ENCODE measurements around the gene KRTAP1-4.
"Not testable (repeated sequence)": the region's sequence is repeated elsewhere in the genome, so short reads cannot be mapped to it uniquely, and the experiment has no call there.

Gene KRTAP1-4

DNA sequence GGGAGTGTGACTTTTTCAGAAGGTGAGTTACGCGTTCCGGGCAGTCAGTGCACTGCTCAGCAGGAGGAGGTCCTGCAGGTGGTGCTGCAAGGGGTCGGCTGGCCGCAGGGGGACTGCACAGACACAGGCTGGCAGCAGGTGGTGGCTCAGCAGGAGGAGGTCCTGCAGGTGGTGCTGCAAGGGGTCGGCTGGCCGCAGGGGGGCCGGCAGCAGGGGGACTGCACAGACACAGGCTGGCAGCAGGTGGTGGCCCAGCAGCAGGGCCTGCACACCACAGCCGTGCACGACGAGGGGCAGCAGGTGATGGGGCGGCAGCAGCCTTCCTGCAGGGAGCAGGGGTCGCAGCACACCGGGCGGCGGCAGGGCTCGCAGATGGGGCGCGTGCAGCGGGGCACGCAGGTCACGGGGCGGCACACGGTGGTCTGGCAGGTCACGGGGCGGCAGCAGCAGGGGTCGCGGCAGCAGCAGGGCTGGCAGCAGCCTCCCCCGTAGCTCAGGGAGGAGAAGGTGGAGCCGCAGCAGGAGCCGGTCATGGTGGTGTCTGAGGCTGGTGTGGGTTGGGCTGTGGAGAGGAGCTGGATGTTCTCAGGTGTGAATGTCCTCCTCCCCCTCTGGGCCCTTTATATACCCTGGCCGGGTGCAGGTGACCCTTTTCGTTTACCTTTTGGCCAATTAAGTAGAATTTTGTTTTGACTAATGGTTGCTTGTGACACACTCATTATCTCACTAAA lies 16.9 kb upstream of the KRTAP1-4 start, which contains the start of gene KRTAP2-1:
TSS of gene KRTAP2-1 (minus strand) at position 582 of the 731 bp plus-strand sequence. CDS start at position 533, 49 bp downstream.
- ATAC-seq, result not testable (repeated sequence)

GRCh38 chr17:41042953-41043352 lies 13.0 kb upstream of the KRTAP1-4 start:
- ATAC-seq, result no peak

GRCh38 chr17:41040783-41041571 lies 11.0 kb upstream of the KRTAP1-4 start, which contains the start of gene KRTAP1-1:
TSS of gene KRTAP1-1 (minus strand) at chr17:41041450. CDS start at chr17:41041397, 53 bp downstream.
- ATAC-seq, result not testable (repeated sequence)

DNA sequence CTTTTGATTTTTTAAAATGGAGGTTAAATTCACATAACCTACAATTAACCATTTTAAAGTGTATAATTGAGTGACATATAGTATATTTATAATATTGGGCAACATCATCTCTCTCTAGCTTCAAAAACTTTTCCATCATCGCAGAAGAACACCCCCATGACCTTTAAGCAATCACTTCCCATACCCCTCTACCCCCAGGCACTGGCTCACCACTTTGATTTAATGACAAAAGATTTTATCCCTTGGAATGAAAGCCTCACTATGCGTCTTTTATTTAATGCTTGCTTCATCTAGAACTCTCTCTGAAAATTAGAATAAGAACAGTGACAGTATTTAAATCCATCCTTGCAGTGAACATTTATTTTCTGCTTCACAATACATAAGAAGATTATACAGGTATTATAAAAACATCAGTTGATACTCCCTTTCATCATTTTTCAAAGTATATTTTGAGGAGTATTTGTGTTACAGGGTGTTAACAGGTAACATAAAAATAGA lies 7.9 kb upstream of the KRTAP1-4 start:
- no peak for ATAC-seq

- ATAC-seq, result not testable (repeated sequence)
Observed at GRCh38 chr17:41034346-41034935, 4.4 kb upstream of the KRTAP1-4 start, which contains the start of gene KRTAP1-3. TSS of gene KRTAP1-3 (minus strand) at chr17:41034874. CDS start at chr17:41034821, 53 bp downstream.

DNA sequence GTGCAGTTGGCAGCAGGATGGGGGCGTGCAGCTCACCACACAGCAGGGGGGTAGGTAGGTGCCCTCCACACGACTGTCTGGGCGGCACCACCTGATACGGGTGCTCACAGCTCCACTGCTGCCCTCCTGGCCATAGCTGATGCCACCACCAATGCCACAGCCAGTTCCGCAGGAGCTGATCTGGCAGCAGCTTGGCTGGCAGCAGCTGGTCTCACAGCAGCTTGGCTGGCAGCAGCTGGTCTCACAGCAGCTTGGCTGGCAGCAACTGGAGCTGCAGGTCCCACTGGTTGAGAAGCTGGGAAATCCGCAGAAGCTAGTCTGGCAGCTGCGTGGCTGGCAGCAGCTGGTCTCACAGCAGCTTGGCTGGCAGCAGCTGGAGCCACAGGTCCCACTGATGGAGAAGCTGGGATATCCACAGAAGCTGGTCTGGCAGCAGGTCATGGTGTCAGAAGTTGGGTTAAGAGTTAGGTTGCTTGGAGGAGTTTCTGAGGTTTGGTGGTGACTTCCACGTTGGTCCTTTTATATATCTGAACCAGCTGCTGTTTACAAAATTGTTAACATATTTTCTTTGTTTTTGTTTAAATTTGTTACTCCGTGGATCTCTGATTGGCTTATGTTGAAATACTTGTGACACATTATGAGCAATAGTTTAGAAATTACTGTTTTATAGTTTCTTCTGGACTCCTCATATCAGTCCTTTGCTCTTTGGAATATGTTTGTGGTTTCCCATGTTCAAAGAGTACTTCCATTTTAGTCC lies 3.1 kb downstream of the KRTAP1-4 start, which contains the start of gene KRTAP1-5:
TSS of gene KRTAP1-5 (minus strand) at position 494 of the 757 bp plus-strand sequence. CDS start at position 441, 53 bp downstream.
- ATAC-seq, result no peak

DNA sequence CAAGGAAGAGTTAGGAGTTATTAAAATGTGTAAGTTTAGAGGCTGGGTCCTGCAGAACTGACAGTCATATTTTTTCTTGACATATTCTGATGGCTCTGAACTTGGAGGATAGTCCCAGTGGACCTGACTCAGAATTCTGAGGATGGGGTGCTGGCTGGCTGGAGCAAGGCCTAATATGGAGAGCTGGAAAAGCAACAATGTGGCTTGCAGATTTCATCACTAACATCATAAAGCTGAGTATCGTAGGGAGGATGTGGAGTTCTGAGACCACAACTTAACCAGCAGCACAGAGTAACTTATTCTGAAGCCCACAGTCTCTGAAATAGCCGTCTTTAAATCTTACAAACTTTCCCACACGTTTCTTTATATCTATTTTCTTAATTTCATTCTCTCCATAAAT lies 5.3 kb downstream of the KRTAP1-4 start:
- no peak for ATAC-seq

GRCh38 chr17:41020336-41020735 lies 9.7 kb downstream of the KRTAP1-4 start:
- no peak for ATAC-seq

DNA sequence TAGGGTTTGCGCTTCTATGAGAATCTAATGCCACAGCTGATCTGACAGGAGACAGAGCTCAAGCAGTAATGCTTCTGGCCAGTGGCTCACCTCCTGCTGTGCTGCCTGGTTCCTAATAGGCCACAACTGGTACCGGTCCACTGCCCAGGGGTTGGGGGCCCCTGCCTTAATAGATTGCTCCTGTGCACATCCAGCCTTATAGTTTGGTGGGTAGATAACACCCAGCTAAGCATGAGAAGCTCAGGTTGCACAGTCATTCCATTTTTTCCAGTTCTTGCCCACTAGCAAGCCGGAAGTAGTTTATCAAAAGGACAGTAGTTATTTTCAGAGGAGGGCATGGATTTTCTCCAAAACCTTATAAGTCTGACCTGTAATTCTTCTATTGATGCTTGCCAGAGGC lies 10.6 kb downstream of the KRTAP1-4 start:
- no peak for ATAC-seq

DNA sequence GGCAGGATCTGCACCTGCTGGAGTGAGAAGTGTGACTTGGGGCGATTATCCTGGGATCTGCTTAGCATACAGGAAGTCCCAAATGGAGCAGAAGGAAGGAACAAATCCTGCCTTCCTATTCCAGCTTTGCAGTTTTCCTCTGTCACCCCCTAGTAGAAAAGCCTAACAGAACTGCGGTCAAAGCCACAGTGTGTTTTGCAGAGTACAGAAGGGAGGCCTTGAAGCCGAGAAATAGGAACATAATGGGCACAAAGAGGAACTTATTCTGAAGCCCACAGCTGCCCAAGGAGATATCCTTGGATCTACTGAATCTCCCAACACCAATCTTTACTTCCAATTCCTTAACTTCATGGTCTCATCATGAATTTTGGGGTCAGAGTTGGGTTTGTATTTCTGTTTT lies 11.5 kb downstream of the KRTAP1-4 start:
- ATAC-seq, result no peak

DNA sequence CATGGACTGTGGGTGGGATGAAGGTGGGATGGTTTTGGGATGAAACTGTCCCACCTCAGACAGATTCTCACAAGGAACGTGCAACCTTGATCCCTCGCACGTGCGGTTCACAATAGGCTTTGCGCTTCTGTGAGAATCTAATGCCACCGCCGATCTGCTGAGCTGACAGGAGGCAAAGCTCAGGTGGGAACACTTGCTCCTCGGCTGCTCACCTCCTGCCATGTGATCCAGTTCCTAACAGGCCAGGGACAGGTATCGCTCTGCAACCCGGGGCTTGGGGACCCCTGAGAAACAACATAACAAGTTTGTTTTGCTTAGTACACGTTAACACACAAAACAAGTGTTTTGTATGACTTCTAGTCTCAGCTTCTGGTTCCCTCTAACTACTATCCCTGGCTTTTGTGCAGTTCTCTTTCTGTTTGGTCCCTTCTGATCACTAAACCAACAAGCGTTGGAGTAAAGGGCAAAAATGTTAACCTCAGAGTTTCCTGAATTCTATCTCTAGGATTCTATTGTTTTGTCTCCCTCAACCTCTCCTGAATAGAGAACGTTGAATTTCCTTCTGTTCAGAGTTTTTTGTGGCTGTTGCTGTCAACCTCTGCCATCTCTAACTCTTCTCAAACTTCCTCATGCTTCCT lies 13.3 kb downstream of the KRTAP1-4 start:
- no peak for ATAC-seq

- no peak for ATAC-seq
Observed at GRCh38 chr17:41015454-41015853, 14.5 kb downstream of the KRTAP1-4 start.

- no peak for ATAC-seq
Observed at GRCh38 chr17:41013606-41014005, 16.4 kb downstream of the KRTAP1-4 start.

DNA sequence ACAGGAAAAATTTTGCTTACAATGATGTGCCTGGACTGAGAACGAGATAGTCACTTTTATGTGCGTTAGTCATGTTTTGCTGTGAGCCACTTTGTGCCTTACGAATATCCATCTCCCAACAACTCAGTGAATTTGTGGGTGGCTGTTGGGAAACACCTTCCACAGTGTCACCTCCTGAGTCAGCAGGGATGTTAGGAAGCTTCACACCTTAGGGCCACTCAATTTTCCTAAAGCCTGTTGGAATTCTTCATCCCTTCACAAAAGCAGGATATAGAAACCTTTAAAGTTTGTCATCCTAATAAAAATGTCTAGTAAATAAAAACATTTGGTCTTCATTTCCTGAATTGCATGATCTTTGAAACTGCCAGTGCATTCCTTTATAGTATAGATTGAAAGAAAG lies 16.8 kb downstream of the KRTAP1-4 start:
- no peak for ATAC-seq

DNA sequence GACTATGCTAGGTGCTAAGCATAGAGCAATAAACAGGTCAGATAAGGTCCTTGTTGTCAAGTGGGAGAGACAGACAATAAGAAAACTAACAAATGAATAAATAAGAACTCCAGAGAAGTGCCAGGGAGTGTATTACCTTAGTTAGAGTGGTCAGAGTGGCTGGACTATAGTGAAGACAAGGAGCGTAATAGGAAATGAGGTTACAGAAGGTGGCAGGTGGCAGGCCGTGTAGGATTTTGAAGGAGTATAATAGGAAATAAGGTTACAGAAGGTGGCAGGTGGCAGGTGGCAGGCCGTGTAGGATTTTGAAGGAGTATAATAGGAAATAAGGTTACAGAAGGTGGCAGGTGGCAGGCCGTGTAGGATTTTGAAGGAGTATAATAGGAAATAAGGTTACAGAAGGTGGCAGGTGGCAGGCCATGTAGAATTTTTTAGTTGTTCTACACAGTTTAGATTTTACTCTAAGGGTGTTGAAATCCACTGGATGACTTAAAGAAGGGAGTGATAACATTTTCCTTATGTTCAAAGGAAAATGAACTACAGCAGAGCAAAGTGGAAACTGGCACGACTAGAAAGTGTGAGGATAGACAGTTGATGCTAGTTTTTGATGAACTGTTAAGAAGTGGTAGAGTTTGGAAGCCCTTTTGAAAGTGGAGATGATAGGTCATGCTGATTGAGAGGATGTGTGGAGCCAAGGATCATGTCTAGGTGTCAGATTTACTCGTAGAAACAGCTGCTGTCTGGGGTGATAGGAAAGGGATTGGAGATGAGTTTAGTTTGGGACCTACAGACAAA lies 17.5 kb downstream of the KRTAP1-4 start:
- no peak for ATAC-seq

DNA sequence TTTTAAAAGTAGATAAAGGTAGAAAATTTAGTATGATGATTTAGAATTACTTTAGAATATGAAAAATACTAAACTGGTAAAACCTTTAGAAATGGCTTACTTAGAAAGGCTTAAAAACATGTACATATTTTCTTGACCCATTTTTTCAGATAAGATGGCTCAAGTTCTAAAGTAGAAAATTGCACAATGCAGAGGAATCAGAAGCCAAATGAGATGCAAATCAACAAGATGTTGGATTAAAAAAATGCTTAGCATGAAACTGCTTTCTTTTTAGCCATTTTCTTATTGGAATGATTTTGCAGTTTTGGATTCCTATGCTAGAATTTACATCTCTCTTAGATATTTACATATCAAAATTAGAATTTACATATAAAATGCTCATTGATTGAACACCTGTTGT lies 19.6 kb downstream of the KRTAP1-4 start:
- ATAC-seq, result no peak

DNA sequence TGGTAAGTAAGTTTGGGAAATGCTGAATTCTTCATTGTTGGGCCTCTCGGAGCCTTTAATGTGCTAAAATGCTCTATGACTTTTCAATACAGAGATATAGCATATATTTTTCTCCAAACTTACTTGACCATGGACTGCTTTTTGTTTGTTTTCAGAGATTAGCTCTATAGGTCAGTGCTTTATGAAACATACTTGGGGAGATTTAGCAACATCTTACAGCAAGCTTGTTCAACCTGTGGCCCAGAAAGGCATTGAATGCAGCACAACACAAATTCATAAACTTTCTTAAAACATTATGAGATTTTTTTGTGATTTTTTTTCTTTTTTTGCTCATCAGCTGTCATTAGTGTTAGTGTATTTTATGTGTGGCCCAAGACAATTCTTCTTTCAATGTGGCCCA lies 20.1 kb downstream of the KRTAP1-4 start:
- no peak for ATAC-seq

DNA sequence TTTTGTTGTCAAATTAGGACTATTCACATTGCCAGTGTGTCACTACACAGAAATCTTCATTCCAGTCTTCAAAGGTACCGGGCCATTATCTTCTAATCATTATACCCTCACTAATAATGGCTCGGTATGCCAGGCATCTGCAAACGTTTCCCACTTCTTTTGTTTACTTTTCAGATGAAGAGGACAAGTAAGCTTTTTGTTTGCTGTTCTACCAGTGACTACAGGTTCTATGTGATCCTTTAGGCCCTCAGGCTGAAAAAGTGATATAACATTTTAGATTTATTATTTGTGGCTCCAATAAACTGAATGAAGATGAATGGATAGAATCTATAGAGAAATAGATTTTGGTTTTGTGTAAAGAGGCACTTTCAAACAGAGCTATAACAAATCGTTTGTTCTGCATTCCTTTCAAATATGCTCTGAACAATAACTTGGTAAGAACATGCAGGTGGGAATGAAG lies 20.7 kb downstream of the KRTAP1-4 start:
- no peak for ATAC-seq

- ATAC-seq, result no peak
Observed at GRCh38 chr17:41008811-41009210, 21.2 kb downstream of the KRTAP1-4 start, which contains the start of gene KRTAP3-1. TSS of gene KRTAP3-1 (minus strand) at chr17:41009128. CDS start at chr17:41009074, 54 bp downstream.

DNA sequence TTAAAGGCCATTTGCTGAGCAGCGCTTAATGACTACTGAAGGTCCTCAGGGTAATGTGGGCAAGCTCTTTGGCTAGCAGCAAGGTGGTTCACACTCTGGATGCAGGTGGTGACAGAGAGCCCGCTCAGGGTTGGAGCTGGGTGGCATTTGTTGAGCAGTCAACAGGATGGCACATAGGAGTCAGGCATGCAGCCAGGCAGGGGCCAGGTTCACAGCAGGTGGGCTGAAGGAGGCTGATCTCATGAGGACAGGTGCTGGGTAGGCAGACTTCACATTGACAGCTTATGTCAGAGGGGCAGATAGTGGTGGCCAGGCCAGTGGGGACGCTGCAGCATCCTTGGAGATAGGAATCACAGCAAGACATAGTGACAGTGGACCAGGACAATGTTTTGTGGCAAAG lies 25.6 kb downstream of the KRTAP1-4 start:
- ATAC-seq, result no peak

- ATAC-seq, result no peak
Observed at GRCh38 chr17:41003926-41004325, 26.1 kb downstream of the KRTAP1-4 start.
